Sigmoid colon (tissue), 7 donors: Measurements from ENCODE around the gene LRP11. TPM values are rescaled to one million over a fixed set of nuclear protein-coding genes. Genes with fewer than 3 reads are reported as not detected.
"Not testable (repeated sequence)": the region's sequence is repeated elsewhere in the genome, so short reads cannot be mapped to it uniquely, and the experiment has no call there.

Source experiments
- DNase-seq: peaks from one replicate; pipeline ENCODE4 v3.0.0-alpha.2; 2019
- H3K27ac ChIP-seq, 4 donors: fragments of 200-600 bp; sonication (generic); one replicate each; pipeline ENCODE4 v1.5.1; 2016 to 2019; ENCODE audit warnings: mild to moderate bottlenecking in 1 of 4
- H3K27me3 ChIP-seq, 3 donors: fragments of 200-600 bp; sonication (generic); one replicate each; pipeline ENCODE4 v1.5.1; 2019; ENCODE audit warnings: mild to moderate bottlenecking in 1 of 3
- H3K36me3 ChIP-seq, 4 donors: fragments of 200-600 bp; sonication (generic); one replicate each; pipeline ENCODE4 v1.5.1; 2016 to 2019
- H3K4me1 ChIP-seq, 4 donors: fragments of 200-600 bp; sonication (generic); one replicate each; pipeline ENCODE4 v1.5.1; 2017 to 2019
- H3K4me3 ChIP-seq, 4 donors: fragments of 200-600 bp; sonication (generic); one replicate each; pipeline ENCODE4 v1.5.1; 2017 to 2019; ENCODE audit warnings: mild to moderate bottlenecking in 2 of 4, moderate library complexity in 1 of 4
- H3K9me3 ChIP-seq, 4 donors: fragments of 200-600 bp in 3 of 4; sonication (generic) in 3 of 4; one replicate each; pipeline versions ENCODE4 v1.5.1 to v1.6.1; 2013 to 2019
- EP300 ChIP-seq, 4 donors: sonication (generic); formaldehyde crosslinking; IDR thresholded peaks; one replicate each; pipeline ENCODE4 v1.6.1; 2017; ENCODE audit warnings: antibody characterized with exemption in 4 of 4
- POLR2A ChIP-seq, 2 donors: fragments of 450-650 bp; IDR thresholded peaks; one replicate each; pipeline ENCODE4 v1.6.1; 2016; ENCODE audit warnings: antibody characterized with exemption in 2 of 2, mild to moderate bottlenecking in 2 of 2, moderate library complexity in 2 of 2
- POLR2AphosphoS5 ChIP-seq, 4 donors: sonication (generic); formaldehyde crosslinking; IDR thresholded peaks; one replicate each; pipeline ENCODE4 v1.6.1; 2017; ENCODE audit warnings: antibody characterized with exemption in 4 of 4
- WGBS, 2 donors: extraction: QIAGEN DNeasy Blood & Tissue Kit; methylation state at CpG; one replicate each; pipeline ENCODE4 v1.1.7; 2013; 5-methylcytosine and 5-hydroxymethylcytosine counted together
- intact Hi-C: fragments of 100-400 bp; cut with DNase I; formaldehyde crosslinking; loops from one replicate; pipeline ENCODE4 v1.15.1; 2023
- polyA plus RNA-seq, 3 donors: library from polyadenylated mRNA; stranded (reverse); fragments of 200-250 nt; gene quantifications; one replicate each; pipeline ENCODE4 v1.2.3, GENCODE V29; 2013
- total RNA-seq, 4 donors: library from RNA; depleted of rRNA; stranded (reverse); fragments of >200 nt; gene quantifications; one replicate each; pipeline ENCODE4 v1.1.0, GENCODE V29; 2016
- TF ChIP-seq, protein P1 (sequence below), 4 experiments: fragments of 450-650 bp in 3 of 4; fragments of 200-600 bp in 1 of 4; IDR thresholded peaks; one replicate each; pipeline ENCODE4 v1.5.1; 2016 to 2019; ENCODE audit warnings: antibody characterized with exemption in 4 of 4, mild to moderate bottlenecking in 3 of 4, moderate library complexity in 2 of 4
- donor health status: healthy with polysubstance abuse.
- donor health status: Bipolar disorder and iron deficiency.
- donor health status: healthy.

LRP11 gene
- total and polyA plus RNA-seq, 7 donors: 2.4 to 71.7 (median 17.2) TPM

DNA sequence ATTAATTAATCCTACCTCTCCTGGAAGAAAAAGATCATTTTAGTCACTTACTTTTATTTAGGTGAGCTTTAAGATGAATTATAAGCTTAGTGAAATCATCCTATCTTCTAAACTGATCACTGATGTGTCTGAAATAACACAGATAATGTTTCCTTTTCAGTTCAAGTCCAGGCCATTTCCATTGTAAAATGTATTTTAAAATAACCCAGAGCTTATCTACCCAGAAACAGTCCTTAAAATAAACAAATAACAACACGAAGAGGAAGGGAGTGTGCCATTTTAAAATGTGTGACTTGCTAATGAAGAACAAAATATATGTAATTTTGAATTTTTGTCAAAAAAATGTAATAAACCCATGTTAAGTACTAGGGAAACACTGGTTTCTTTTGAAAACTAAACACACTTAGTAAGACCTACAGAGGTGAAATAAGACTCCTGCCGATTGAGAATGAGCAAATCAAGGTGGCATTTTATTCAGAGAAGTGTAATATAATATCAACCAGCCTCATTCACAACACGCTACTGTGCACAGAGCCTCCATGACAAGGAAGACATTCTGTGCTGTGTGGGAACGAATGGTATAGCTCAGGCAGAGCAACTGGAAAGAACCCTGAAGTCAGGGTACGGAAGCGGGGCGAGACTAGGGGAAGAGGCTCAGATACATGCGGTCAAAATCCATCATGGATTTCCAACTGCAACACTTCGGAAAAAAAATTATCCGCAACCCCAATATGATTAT lies 7.7 kb downstream of the LRP11 start:
- H3K9me3 ChIP-seq: no peaks in the 10 kb centered on the region

DNA sequence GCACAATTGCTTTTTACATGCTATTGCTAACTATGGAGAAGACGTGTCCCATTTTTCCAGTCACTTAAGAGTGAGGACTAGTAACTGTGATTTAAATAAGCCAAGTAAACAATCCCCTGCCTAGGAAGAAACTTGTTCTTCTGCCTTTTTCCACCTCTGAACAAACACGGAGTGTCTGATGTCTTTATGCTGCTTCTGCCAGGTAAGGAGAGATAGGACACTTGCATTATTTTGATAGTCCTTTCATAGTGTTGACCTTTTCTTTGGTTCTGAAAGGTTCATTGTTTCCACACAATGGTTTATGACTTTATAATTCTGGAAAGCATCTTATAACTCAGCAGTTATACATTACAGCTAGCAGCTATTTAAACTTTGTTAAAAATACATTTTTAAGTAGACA lies 8.4 kb downstream of the LRP11 start:
- Histone ChIP-seq H3K27ac (peak overlapping the region in 1 of 4 donors; percentile 54), H3K4me1 (peaks cover 0 to 11% (median 5%) of the 10 kb centered on the region in 4 donors), H3K4me3 (no peak overlapping the region), H3K27me3 (no peaks in the 10 kb centered on the region), H3K36me3 (no peaks in the 10 kb centered on the region), H3K9me3 (no peaks in the 10 kb centered on the region)
- 19 to 65% methylated on average over 2 of the region's 2 CpGs for WGBS, 2 donors
- TF ChIP-seq POLR2AphosphoS5 (IDR thresholded peaks at IDR 0.05): no peak
- TF ChIP-seq EP300 (IDR thresholded peaks at IDR 0.05): no peak
- TF ChIP-seq, protein P1, sequence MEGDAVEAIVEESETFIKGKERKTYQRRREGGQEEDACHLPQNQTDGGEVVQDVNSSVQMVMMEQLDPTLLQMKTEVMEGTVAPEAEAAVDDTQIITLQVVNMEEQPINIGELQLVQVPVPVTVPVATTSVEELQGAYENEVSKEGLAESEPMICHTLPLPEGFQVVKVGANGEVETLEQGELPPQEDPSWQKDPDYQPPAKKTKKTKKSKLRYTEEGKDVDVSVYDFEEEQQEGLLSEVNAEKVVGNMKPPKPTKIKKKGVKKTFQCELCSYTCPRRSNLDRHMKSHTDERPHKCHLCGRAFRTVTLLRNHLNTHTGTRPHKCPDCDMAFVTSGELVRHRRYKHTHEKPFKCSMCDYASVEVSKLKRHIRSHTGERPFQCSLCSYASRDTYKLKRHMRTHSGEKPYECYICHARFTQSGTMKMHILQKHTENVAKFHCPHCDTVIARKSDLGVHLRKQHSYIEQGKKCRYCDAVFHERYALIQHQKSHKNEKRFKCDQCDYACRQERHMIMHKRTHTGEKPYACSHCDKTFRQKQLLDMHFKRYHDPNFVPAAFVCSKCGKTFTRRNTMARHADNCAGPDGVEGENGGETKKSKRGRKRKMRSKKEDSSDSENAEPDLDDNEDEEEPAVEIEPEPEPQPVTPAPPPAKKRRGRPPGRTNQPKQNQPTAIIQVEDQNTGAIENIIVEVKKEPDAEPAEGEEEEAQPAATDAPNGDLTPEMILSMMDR (IDR thresholded peaks at IDR 0.05): no peak
- TF ChIP-seq POLR2A (IDR thresholded peaks at IDR 0.05): no peak
- no peak for DNase-seq
- intact Hi-C loops: no loop called here

More for the DNA sequence above, 7.7 kb downstream of the LRP11 start:
- DNase-seq: no peak
- no peak overlapping the region for H3K27ac ChIP-seq
- H3K4me3 ChIP-seq: no peak overlapping the region
- H3K4me1 ChIP-seq: peaks cover 0 to 15% (median 5%) of the 10 kb centered on the region in 4 donors
- WGBS, 2 donors: 80 to 85% methylated on average over 10 of the region's 10 CpGs
- no peaks in the 10 kb centered on the region for H3K27me3 ChIP-seq
- intact Hi-C loops: no loop called here
- no peaks in the 10 kb centered on the region for H3K36me3 ChIP-seq
- TF ChIP-seq POLR2AphosphoS5 (IDR thresholded peaks at IDR 0.05) (no peak), EP300 (IDR thresholded peaks at IDR 0.05) (no peak), POLR2A (IDR thresholded peaks at IDR 0.05) (no peak)
- TF ChIP-seq, protein P1 (IDR thresholded peaks at IDR 0.05): no peak

DNA sequence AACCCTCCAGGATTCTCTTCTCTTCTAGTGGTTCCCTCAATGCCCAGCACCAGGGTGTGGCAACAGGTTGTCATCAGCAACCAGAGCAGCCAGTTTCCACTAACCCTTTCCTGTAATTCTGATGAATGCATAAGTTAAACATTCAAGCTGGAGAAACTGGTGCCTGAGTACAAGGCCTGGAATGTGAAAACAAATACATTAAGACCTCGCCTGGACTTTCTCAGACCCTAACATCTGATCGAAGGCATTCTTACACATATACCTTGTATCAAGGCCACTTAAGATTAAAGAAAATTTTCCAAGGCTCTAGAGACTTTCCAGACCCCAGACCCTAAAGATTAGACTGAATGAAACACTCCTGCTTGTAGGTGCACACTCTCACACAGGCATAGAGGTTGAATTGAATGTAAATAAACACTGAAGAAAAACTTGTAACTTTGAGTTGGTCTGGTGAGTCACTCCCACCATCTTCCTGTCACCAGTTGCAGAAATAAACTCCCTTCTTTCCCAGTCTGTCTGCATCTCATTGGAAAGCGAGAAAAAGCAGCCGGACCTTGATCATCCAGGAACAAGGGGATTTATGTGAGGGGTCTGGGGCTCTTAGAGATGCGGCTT lies 9.0 kb downstream of the LRP11 start:
- Histone ChIP-seq H3K4me1 (peaks cover 0 to 11% (median 5%) of the 10 kb centered on the region in 4 donors), H3K27me3 (no peaks in the 10 kb centered on the region), H3K4me3 (no peak overlapping the region), H3K27ac (peak overlapping the region in 1 of 4 donors; percentile 54), H3K36me3 (no peaks in the 10 kb centered on the region), H3K9me3 (no peaks in the 10 kb centered on the region)
- 26 to 68% methylated on average over 5 of the region's 5 CpGs for WGBS, 2 donors
- TF ChIP-seq EP300 (IDR thresholded peaks at IDR 0.05): no peak
- TF ChIP-seq POLR2AphosphoS5 (IDR thresholded peaks at IDR 0.05): no peak
- no peak for TF ChIP-seq POLR2A (IDR thresholded peaks at IDR 0.05)
- TF ChIP-seq, protein P1 (IDR thresholded peaks at IDR 0.05): no peak
- intact Hi-C loops: no loop called here
- no peak for DNase-seq

DNA sequence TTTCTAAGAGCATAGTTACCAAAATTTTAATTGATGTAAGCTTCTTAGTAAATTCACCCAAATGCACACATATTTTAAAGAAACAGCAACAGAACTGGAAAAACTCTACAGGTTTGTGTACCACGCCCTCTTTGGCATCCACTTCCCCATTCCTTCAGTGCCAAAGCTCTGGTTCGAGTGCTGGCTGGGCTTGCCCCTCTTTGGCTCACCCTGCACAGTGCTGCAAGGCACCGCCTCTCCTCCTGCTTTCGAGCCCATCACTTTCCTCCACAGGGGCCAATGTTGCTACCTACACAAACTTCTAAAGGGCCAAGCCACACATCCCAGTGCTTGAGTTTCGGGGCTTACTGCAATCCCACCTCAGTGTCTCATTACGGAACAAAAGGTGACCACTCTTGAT lies 9.6 kb downstream of the LRP11 start:
- peak overlapping the region in 1 of 4 donors; percentile 54 for H3K27ac ChIP-seq
- H3K9me3 ChIP-seq: no peaks in the 10 kb centered on the region
- H3K27me3 ChIP-seq: no peaks in the 10 kb centered on the region
- TF ChIP-seq, protein P1 (IDR thresholded peaks at IDR 0.05): no peak
- no peak for TF ChIP-seq EP300 (IDR thresholded peaks at IDR 0.05)
- no peak for TF ChIP-seq POLR2A (IDR thresholded peaks at IDR 0.05)
- TF ChIP-seq POLR2AphosphoS5 (IDR thresholded peaks at IDR 0.05): no peak
- H3K4me1 ChIP-seq: peaks cover 0 to 11% (median 5%) of the 10 kb centered on the region in 4 donors
- no peak for DNase-seq
- no peaks in the 10 kb centered on the region for H3K36me3 ChIP-seq
- no peak overlapping the region for H3K4me3 ChIP-seq
- 65 to 70% methylated on average over 6 of the region's 6 CpGs for WGBS, 2 donors
- intact Hi-C loops: no loop called here

DNA sequence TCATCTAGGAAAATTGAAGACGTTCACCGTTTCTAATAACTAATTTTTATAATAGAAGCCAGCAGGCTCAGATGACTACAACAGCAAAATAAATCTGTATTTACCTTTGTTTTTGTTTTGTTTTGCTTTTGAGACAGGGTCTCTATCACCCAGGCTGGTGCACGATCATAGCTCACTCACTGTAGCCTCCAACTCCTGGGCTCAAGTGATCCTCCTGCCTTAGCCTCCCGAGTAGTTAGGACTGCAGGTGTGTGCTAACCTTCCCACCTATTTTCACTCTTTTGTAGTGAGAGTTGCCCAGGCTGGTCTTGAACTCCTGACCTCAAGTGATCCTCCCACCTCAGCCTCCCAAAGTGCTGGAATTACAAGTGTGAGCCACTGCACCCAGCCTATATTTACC lies 10.1 kb downstream of the LRP11 start:
- H3K36me3 ChIP-seq, H3K27me3 ChIP-seq, H3K4me3 ChIP-seq, H3K27ac ChIP-seq, DNase-seq, H3K9me3 ChIP-seq, intact Hi-C loops: not testable (repeated sequence)
- WGBS, 2 donors: 93 to 94% methylated on average over 4 of the region's 4 CpGs
- peaks cover 0 to 11% (median 5%) of the 10 kb centered on the region in 4 donors for H3K4me1 ChIP-seq
